ENCODE results near the gene CPLX3.

- TF ChIP-seq POLR2AphosphoS5 (IDR thresholded peaks at IDR 0.05) (no peak), POLR2A (IDR thresholded peaks at IDR 0.05; ENCODE audit: low read depth) (no peak)
- TF ChIP-seq, protein P1, sequence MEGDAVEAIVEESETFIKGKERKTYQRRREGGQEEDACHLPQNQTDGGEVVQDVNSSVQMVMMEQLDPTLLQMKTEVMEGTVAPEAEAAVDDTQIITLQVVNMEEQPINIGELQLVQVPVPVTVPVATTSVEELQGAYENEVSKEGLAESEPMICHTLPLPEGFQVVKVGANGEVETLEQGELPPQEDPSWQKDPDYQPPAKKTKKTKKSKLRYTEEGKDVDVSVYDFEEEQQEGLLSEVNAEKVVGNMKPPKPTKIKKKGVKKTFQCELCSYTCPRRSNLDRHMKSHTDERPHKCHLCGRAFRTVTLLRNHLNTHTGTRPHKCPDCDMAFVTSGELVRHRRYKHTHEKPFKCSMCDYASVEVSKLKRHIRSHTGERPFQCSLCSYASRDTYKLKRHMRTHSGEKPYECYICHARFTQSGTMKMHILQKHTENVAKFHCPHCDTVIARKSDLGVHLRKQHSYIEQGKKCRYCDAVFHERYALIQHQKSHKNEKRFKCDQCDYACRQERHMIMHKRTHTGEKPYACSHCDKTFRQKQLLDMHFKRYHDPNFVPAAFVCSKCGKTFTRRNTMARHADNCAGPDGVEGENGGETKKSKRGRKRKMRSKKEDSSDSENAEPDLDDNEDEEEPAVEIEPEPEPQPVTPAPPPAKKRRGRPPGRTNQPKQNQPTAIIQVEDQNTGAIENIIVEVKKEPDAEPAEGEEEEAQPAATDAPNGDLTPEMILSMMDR (IDR thresholded peaks at IDR 0.05) = no peak
Observed at GRCh38 chr15:74844319-74845207, 18.1 kb downstream of the CPLX3 start.

Measured in esophagus muscularis mucosa (tissue), 3 donors.